ENCODE data around the gene BCL6.

GRCh38 chr3:187750006-187750512 is 4.8 kb upstream of the BCL6 start:
- TF ChIP-seq CTCF (IDR thresholded peaks at IDR 0.05) (peak in 1 of 6 experiments; percentile 11), POLR2A (IDR thresholded peaks at IDR 0.05) (peak in 1 of 2 donors; percentile 33)
